H9 (cell line): ENCODE measurements around the gene SFRP2. TPM values are rescaled to one million over a fixed set of nuclear protein-coding genes. Genes with fewer than 3 reads are reported as not detected.

Source experiments
- DNase-seq: peaks from one replicate; pipeline ENCODE4 v3.0.0-alpha.2; 2017
- H2AFZ ChIP-seq: one replicate; pipeline ENCODE4 v1.6.1; 2013; ENCODE audit warnings: mild to moderate bottlenecking, low read length, control low read depth, moderate library complexity
- H2AK5ac ChIP-seq: 2 replicates; pipeline ENCODE4 v1.6.1; 2013; ENCODE audit warnings: low read length, control low read depth, mixed read lengths; ENCODE audit not compliant: insufficient read length
- H2BK120ac ChIP-seq: one replicate; pipeline ENCODE4 v1.6.1; 2013; ENCODE audit warnings: low read depth, mild to moderate bottlenecking, low read length, control low read depth, inconsistent platforms; ENCODE audit not compliant: poor library complexity, severe bottlenecking
- H2BK12ac ChIP-seq: 2 replicates; pipeline ENCODE4 v1.6.1; 2013; ENCODE audit warnings: low read length, control low read depth, mixed read lengths, low read depth; ENCODE audit not compliant: insufficient read length
- H2BK15ac ChIP-seq: 2 replicates; pipeline ENCODE4 v1.6.1; 2013; ENCODE audit warnings: low read depth, low read length, control low read depth
- H2BK20ac ChIP-seq: one replicate; pipeline ENCODE4 v1.6.1; 2013; ENCODE audit warnings: low read depth, mild to moderate bottlenecking, low read length, control low read depth, inconsistent platforms; ENCODE audit not compliant: poor library complexity, severe bottlenecking
- H2BK5ac ChIP-seq: 2 replicates; pipeline ENCODE4 v1.6.1; 2013; ENCODE audit warnings: low read length, control low read depth, mixed read lengths; ENCODE audit not compliant: insufficient read length
- H3K14ac ChIP-seq: 2 replicates; pipeline ENCODE4 v1.6.1; 2013; ENCODE audit warnings: low read length, control low read depth; ENCODE audit not compliant: insufficient read depth
- H3K18ac ChIP-seq: 2 replicates; pipeline ENCODE4 v1.6.1; 2013; ENCODE audit warnings: low read depth, mild to moderate bottlenecking, mixed read lengths, low read length, control low read depth; ENCODE audit not compliant: insufficient read length
- H3K23ac ChIP-seq: 2 replicates; pipeline ENCODE4 v1.6.1; 2013; ENCODE audit warnings: low read length, control low read depth, mixed read lengths, low read depth; ENCODE audit not compliant: insufficient read length
- H3K23me2 ChIP-seq: 2 replicates; pipeline ENCODE4 v1.6.1; 2013; ENCODE audit warnings: low read depth, mild to moderate bottlenecking, mixed read lengths, low read length, control low read depth; ENCODE audit not compliant: insufficient read length, poor library complexity, severe bottlenecking
- H3K27ac ChIP-seq: 2 replicates; pipeline ENCODE4 v1.5.1; 2013; ENCODE audit warnings: low read length, control low read depth, mixed read lengths, low read depth; ENCODE audit not compliant: insufficient read length
- H3K27me3 ChIP-seq: 2 replicates; pipeline ENCODE4 v1.6.1; 2013; ENCODE audit warnings: low read length, control low read depth, inconsistent platforms; ENCODE audit not compliant: insufficient read depth
- H3K4ac ChIP-seq: 2 replicates; pipeline ENCODE4 v1.6.1; 2013; ENCODE audit warnings: low read depth, mild to moderate bottlenecking, control low read depth, inconsistent platforms, low read length, moderate library complexity
- H3K4me1 ChIP-seq: 2 replicates; pipeline ENCODE4 v1.6.1; 2013; ENCODE audit warnings: low read length, control low read depth, inconsistent platforms; ENCODE audit not compliant: insufficient read depth
- H3K4me2 ChIP-seq: 2 replicates; pipeline ENCODE4 v1.6.1; 2013; ENCODE audit warnings: low read length, control low read depth, mixed read lengths; ENCODE audit not compliant: insufficient read length, insufficient read depth
- H3K56ac ChIP-seq: 2 replicates; pipeline ENCODE4 v1.6.1; 2013; ENCODE audit warnings: low read depth, mild to moderate bottlenecking, mixed read lengths, low read length, control low read depth; ENCODE audit not compliant: insufficient read length
- H3K79me1 ChIP-seq: 2 replicates; pipeline ENCODE4 v1.6.1; 2013; ENCODE audit warnings: low read depth, mild to moderate bottlenecking, moderate library complexity, low read length, control low read depth, inconsistent platforms; ENCODE audit not compliant: insufficient read depth, poor library complexity, severe bottlenecking
- H3K79me2 ChIP-seq: 2 replicates; pipeline ENCODE4 v1.6.1; 2013; ENCODE audit warnings: low read length, control low read depth, inconsistent platforms; ENCODE audit not compliant: insufficient read depth
- H3K9ac ChIP-seq: 2 replicates; pipeline ENCODE4 v1.6.1; 2013; ENCODE audit warnings: low read length, control low read depth, mixed read lengths; ENCODE audit not compliant: insufficient read length; ENCODE audit errors: extremely low read depth
- H3K9me3 ChIP-seq: one replicate; pipeline ENCODE4 v1.6.1; 2013; ENCODE audit warnings: low read depth, low read length, inconsistent platforms; ENCODE audit not compliant: control insufficient read depth
- H3T11ph ChIP-seq: one replicate; pipeline ENCODE4 v1.6.1; 2013; ENCODE audit warnings: mild to moderate bottlenecking, low read length, control low read depth, inconsistent platforms
- H4K20me1 ChIP-seq: one replicate; pipeline ENCODE4 v1.6.1; 2013; ENCODE audit not compliant: control insufficient read depth, insufficient read length, insufficient read depth
- H4K5ac ChIP-seq: 2 replicates; pipeline ENCODE4 v1.6.1; 2013; ENCODE audit warnings: low read depth, mild to moderate bottlenecking, mixed read lengths, low read length, control low read depth; ENCODE audit not compliant: insufficient read length
- H4K8ac ChIP-seq: replicated peaks from 2 replicates; pipeline ENCODE4 v1.6.1; 2013; ENCODE audit warnings: low read length, control low read depth, mixed read lengths, low read depth; ENCODE audit not compliant: insufficient read length
- H4K91ac ChIP-seq: 2 replicates; pipeline ENCODE4 v1.6.1; 2013; ENCODE audit warnings: low read depth, mild to moderate bottlenecking, moderate library complexity, mixed read lengths, low read length, control low read depth; ENCODE audit not compliant: insufficient read length
- H3K27ac Mint-ChIP-seq, 3 experiments: 2 replicates in 2 of 3; 3 replicates in 1 of 3; pipeline ENCODE4 v1.8.0; 2020 to 2021; ENCODE audit warnings: mixed read lengths in 3 of 3, mild to moderate bottlenecking in 1 of 3, moderate library complexity in 1 of 3
- H3K27me3 Mint-ChIP-seq: 2 replicates; pipeline ENCODE4 v1.8.0; 2021; ENCODE audit warnings: low read depth, mild to moderate bottlenecking, moderate library complexity, mixed read lengths
- H3K36me3 Mint-ChIP-seq, 3 experiments: 2 replicates in 2 of 3; 3 replicates in 1 of 3; pipeline ENCODE4 v1.8.0; 2020 to 2021; ENCODE audit warnings: low read depth in 3 of 3, mixed read lengths in 3 of 3; ENCODE audit not compliant: insufficient read depth in 1 of 3
- H3K4me1 Mint-ChIP-seq, 2 experiments: 2 replicates each; pipeline ENCODE4 v1.8.0; 2020; ENCODE audit warnings: mixed read lengths in 2 of 2
- H3K4me3 Mint-ChIP-seq, 2 experiments: 2 replicates in 1 of 2; 3 replicates in 1 of 2; pipeline ENCODE4 v1.8.0; 2020 to 2021; ENCODE audit warnings: mild to moderate bottlenecking in 2 of 2, mixed read lengths in 2 of 2, moderate library complexity in 1 of 2
- H3K9me3 Mint-ChIP-seq, 2 experiments: 2 replicates in 1 of 2; 3 replicates in 1 of 2; pipeline ENCODE4 v1.8.0; 2020; ENCODE audit warnings: mild to moderate bottlenecking in 2 of 2, mixed read lengths in 2 of 2, moderate library complexity in 1 of 2
- WGBS: extraction: QIAGEN DNeasy Blood & Tissue Kit; methylation state at CpG from one replicate; pipeline ENCODE4 v1.1.7; 2013; ENCODE audit warnings: missing lambda C conversion rate, low lambda C conversion rate, mixed read lengths; ENCODE audit not compliant: insufficient read length; ENCODE audit errors: extremely low coverage; 5-methylcytosine and 5-hydroxymethylcytosine counted together
- total RNA-seq: library from RNA; stranded (reverse); gene quantifications from 2 replicates; pipeline ENCODE4 v1.2.1, GENCODE V29; 2021
- TF ChIP-seq, protein P1 (sequence below): fragments of 200-600 bp; sonication (generic); conservative IDR thresholded peaks from 3 replicates; pipeline ENCODE4 v1.8.0; 2021; ENCODE audit warnings: antibody characterized with exemption, mild to moderate bottlenecking

Gene SFRP2
- total RNA-seq, 1 experiment from 2014 or later, result 156 TPM

DNA sequence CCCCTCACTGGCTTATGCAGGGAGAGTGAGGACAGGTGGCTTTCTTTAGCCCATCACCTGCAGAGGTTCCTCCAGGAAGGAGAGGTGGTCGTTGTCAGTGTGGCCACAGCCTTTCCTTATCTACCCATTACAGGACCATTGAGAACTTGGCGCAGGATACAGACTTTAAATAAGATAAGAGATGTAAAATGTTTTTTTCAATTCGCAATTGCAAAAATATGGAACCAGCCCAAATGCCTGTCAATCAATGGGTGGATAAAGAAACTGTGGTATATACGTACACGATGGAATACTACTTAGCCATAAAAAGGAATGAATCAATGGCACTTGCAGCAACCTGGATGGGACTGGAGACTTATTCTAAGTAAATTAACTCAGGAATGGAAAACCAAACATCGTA, 22.1 kb downstream of the SFRP2 start:
- H3K9me3 Mint-ChIP-seq, result peaks cover 13% of the 10 kb centered on the region in 2 experiments; a peak in 4 of 5 replicates
- TF ChIP-seq, protein P1, sequence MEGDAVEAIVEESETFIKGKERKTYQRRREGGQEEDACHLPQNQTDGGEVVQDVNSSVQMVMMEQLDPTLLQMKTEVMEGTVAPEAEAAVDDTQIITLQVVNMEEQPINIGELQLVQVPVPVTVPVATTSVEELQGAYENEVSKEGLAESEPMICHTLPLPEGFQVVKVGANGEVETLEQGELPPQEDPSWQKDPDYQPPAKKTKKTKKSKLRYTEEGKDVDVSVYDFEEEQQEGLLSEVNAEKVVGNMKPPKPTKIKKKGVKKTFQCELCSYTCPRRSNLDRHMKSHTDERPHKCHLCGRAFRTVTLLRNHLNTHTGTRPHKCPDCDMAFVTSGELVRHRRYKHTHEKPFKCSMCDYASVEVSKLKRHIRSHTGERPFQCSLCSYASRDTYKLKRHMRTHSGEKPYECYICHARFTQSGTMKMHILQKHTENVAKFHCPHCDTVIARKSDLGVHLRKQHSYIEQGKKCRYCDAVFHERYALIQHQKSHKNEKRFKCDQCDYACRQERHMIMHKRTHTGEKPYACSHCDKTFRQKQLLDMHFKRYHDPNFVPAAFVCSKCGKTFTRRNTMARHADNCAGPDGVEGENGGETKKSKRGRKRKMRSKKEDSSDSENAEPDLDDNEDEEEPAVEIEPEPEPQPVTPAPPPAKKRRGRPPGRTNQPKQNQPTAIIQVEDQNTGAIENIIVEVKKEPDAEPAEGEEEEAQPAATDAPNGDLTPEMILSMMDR, result no peak
- no peak overlapping the region for H3K4me3 Mint-ChIP-seq
- Histone ChIP-seq H3T11ph (no peak overlapping the region), H3K79me1 (no peaks in the 10 kb centered on the region), H3K79me2 (no peaks in the 10 kb centered on the region), H2BK12ac (no peak overlapping the region), H4K20me1 (no peaks in the 10 kb centered on the region), H3K23me2 (no peaks in the 10 kb centered on the region), H3K27ac (no peak overlapping the region), H3K18ac (no peak overlapping the region), H2BK5ac (no peak overlapping the region), H4K91ac (no peak overlapping the region), H4K5ac (no peak overlapping the region), H2BK120ac (no peak overlapping the region), H3K56ac (no peak overlapping the region), H3K27me3 (no peaks in the 10 kb centered on the region), H3K4me2 (no peak overlapping the region), H2AK5ac (no peak overlapping the region), H3K4ac (no peak overlapping the region), H2AFZ (no peak overlapping the region), H3K4me1 (no peaks in the 10 kb centered on the region; the same call in 1 of the 2 replicates), H3K9ac (no peak overlapping the region), H4K8ac (no peak overlapping the region), H2BK15ac (no peak overlapping the region), H3K23ac (no peak overlapping the region), H3K9me3 (no peaks in the 10 kb centered on the region), H3K14ac (no peak overlapping the region), H2BK20ac (no peak overlapping the region)
- H3K36me3 Mint-ChIP-seq, result peaks cover 3 to 15% (median 4%) of the 10 kb centered on the region in 3 experiments; a peak in 4 of 7 replicates
- peaks cover 19 to 22% of the 10 kb centered on the region in 2 experiments for H3K4me1 Mint-ChIP-seq
- no CpG with 5 or more reads among the region's 6 CpGs for WGBS
- H3K27ac Mint-ChIP-seq, result no peak overlapping the region
- H3K27me3 Mint-ChIP-seq, result peaks cover 3% of the 10 kb centered on the region; the same call in 1 of the 2 replicates
- DNase-seq, result no peak
